ENCODE data around the gene FOXR1. TPM values are rescaled to one million over a fixed set of nuclear protein-coding genes. Genes with fewer than 3 reads are reported as not detected.

FOXR1 gene
- total RNA-seq, 1 donor from 2014 or later, result not detected

DNA sequence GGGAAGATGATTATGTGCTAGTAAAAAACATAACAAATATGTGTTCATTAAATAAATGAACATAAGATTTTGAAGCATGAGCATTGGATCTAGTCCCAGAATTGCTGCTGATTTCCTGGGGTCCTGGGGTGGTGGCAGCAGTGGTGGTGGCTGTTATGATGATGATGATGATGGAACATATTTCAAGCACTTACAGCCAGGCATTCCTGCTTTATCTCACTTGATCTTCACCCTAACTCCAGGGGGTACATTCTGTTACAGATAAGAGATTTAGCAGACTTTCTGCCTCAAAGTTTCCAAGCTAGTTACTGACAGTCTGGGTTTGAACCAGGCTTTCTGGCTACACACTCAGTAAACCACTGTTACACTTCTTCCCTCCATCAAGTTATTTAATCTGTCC lies 52.2 kb downstream of the FOXR1 start:
- no peak for TF ChIP-seq CTCF (IDR thresholded peaks at IDR 0.05)
- ATAC-seq (no peak), DNase-seq (no peak)
- Histone ChIP-seq H3K27me3 (ENCODE audit: low read depth) (no peaks in the 10 kb centered on the region), H3K4me3 (no peak overlapping the region), H3K36me3 (peaks cover 64% of the 10 kb centered on the region), H3K27ac (no peak overlapping the region), H3K4me1 (peaks cover 47% of the 10 kb centered on the region), H3K9me3 (no peaks in the 10 kb centered on the region)
- intact Hi-C loops (cut with DNase I), result no loop called here

DNA sequence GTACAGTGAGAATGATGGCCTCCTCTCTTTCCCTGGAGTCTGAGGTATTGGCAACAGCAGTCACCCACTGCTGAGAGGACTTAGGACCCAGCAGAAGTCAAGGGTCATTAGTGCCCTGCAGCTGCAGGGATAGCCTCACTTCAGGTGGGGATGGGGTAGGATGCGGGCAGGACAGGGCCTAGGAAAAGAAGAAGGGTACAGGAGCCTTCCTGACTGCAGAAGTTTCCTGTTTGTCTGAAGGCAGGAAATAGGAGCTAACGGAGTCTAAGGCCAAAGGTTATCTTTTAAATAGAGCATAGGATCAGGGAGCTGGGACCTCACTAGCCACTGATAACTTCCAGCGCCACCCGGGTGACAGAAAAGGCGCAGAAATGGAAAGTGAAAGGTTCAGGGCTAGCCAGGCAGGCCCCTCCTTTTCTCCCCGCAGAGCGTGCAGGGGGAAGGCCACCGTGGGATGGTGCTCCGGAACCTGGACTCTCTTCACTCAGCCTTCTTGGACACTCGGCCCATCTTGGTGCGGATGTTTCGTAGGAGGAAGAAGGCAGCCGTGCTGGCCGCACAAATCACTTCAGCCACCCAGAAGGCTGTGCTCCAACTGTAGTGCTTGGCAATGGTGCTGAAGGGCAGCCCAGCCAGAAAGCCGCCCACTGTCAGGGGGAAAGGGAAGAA lies 53.0 kb downstream of the FOXR1 start:
- DNase-seq (no peak), ATAC-seq (no peak)
- no peaks in the 10 kb centered on the region for H3K9me3 ChIP-seq
- peak overlapping the region; percentile 42 for H3K27ac ChIP-seq
- TF ChIP-seq CTCF (IDR thresholded peaks at IDR 0.05), result no peak
- H3K4me1 ChIP-seq, result peaks cover 50% of the 10 kb centered on the region
- intact Hi-C loops (cut with DNase I), result no loop called here
- peak overlapping the region; percentile 9 for H3K4me3 ChIP-seq
- peaks cover 64% of the 10 kb centered on the region for H3K36me3 ChIP-seq
- H3K27me3 ChIP-seq (ENCODE audit: low read depth), result no peaks in the 10 kb centered on the region

- TF ChIP-seq CTCF (IDR thresholded peaks at IDR 0.05), result no peak
- Histone ChIP-seq H3K4me3 (peak overlapping the region; percentile 9), H3K9me3 (no peaks in the 10 kb centered on the region), H3K27me3 (ENCODE audit: low read depth) (no peaks in the 10 kb centered on the region), H3K4me1 (peaks cover 50% of the 10 kb centered on the region), H3K27ac (peak overlapping the region; percentile 42), H3K36me3 (peaks cover 64% of the 10 kb centered on the region)
- DNase-seq, result no peak
- intact Hi-C loops (cut with DNase I), result no loop called here
- ATAC-seq, result no peak
These were observed 53.5 kb downstream of the FOXR1 start for GRCh38 chr11:119025099-119025473.

DNA sequence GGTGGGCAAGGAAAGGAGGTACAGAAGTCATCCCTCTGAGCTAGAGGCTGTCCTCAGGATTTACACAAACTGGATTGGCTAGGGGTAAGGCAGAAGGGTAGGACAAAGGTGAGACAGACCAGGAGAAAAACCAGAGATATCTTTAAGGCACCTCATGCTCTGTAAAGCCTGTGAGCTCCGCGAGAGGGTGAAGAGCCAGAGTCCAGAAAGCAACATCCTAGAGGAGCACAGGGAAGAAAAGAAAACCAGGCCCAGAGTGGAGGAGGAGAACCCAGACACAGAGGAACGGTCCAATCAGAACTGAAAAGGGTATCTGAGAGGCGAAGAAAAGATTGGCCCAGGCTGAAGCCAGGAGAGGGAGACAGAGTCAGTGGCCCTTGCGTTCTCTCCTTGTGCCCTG lies 54.0 kb downstream of the FOXR1 start:
- Histone ChIP-seq H3K36me3 (peaks cover 64% of the 10 kb centered on the region), H3K27ac (peak overlapping the region; percentile 42), H3K9me3 (no peaks in the 10 kb centered on the region), H3K27me3 (ENCODE audit: low read depth) (no peaks in the 10 kb centered on the region), H3K4me1 (peaks cover 47% of the 10 kb centered on the region), H3K4me3 (no peak overlapping the region)
- intact Hi-C loops (cut with DNase I), result no loop called here
- no peak for TF ChIP-seq CTCF (IDR thresholded peaks at IDR 0.05)
- ATAC-seq, result no peak
- no peak for DNase-seq

GRCh38 chr11:119025978-119026766 lies 54.6 kb downstream of the FOXR1 start:
- no peak for ATAC-seq
- no peak for DNase-seq
- Histone ChIP-seq H3K27me3 (ENCODE audit: low read depth) (no peaks in the 10 kb centered on the region), H3K27ac (no peak overlapping the region), H3K36me3 (peaks cover 59% of the 10 kb centered on the region), H3K9me3 (no peaks in the 10 kb centered on the region), H3K4me1 (peaks cover 43% of the 10 kb centered on the region), H3K4me3 (no peak overlapping the region)
- intact Hi-C loops (cut with DNase I), result no loop called here
- no peak for TF ChIP-seq CTCF (IDR thresholded peaks at IDR 0.05)
